H1 (cell line): ENCODE results near the gene PRSS50.

Experiments
- EP300 ChIP-seq, 2 experiments: IDR thresholded peaks; 1 replicate in 1 of 2; 2 replicates in 1 of 2; pipeline ENCODE4 v1.6.1; 2011 to 2012; ENCODE audit warnings: low read depth in 2 of 2, low read length in 2 of 2, mild to moderate bottlenecking in 2 of 2, borderline replicate concordance in 1 of 2, inconsistent platforms in 1 of 2, moderate library complexity in 1 of 2
- JUN ChIP-seq: IDR thresholded peaks from 2 replicates; pipeline ENCODE4 v1.6.1; 2011; ENCODE audit warnings: low read depth, mild to moderate bottlenecking, improper control_type of control experiment, low read length
- POLR2A ChIP-seq, 2 experiments: IDR thresholded peaks; 1 replicate in 1 of 2; 2 replicates in 1 of 2; pipeline ENCODE4 v1.6.1; 2011; ENCODE audit warnings: low read depth in 2 of 2, low read length in 2 of 2, mild to moderate bottlenecking in 2 of 2; ENCODE audit errors: control extremely low read depth in 1 of 2
- TF ChIP-seq, protein P1 (sequence below): IDR thresholded peaks from 2 replicates; pipeline ENCODE4 v1.6.1; 2012; ENCODE audit warnings: inconsistent platforms
- TF ChIP-seq, protein P2 (sequence below), 3 experiments: IDR thresholded peaks; 1 replicate in 2 of 3; 2 replicates in 1 of 3; pipeline versions ENCODE4 v1.5.1 to v1.6.1; 2011; ENCODE audit warnings: low read length in 3 of 3, mild to moderate bottlenecking in 3 of 3, inconsistent platforms in 2 of 3, low read depth in 1 of 3, moderate library complexity in 1 of 3; ENCODE audit not compliant: insufficient read depth in 1 of 3; ENCODE audit errors: control extremely low read depth in 1 of 3

DNA sequence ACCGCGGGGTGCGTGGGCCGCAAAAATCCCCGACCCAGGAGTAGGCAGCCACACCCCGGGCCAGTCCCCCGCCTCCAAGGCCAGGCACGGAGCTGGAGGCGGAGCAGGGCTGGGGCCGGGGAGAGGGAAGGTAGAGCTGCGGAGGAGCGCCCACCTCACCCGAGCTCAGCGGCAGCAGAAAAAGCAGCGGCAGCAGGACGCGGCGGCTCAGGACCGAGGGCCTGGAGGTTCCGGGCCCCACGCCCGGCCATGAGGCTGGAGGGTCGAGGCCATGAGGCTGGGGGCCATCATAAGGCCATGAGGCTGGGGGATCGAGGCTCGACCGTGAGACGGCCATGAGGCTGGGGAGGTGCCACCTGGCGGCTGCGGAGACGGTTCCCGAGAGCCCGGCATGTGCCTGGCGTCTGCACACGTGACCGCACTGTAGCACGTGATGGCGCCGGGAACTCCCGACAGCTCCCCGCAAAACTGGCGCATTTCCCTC, 32.9 kb upstream of the PRSS50 start:
- TF ChIP-seq, protein P1, sequence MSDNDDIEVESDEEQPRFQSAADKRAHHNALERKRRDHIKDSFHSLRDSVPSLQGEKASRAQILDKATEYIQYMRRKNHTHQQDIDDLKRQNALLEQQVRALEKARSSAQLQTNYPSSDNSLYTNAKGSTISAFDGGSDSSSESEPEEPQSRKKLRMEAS = no peak
- TF ChIP-seq, protein P2, sequence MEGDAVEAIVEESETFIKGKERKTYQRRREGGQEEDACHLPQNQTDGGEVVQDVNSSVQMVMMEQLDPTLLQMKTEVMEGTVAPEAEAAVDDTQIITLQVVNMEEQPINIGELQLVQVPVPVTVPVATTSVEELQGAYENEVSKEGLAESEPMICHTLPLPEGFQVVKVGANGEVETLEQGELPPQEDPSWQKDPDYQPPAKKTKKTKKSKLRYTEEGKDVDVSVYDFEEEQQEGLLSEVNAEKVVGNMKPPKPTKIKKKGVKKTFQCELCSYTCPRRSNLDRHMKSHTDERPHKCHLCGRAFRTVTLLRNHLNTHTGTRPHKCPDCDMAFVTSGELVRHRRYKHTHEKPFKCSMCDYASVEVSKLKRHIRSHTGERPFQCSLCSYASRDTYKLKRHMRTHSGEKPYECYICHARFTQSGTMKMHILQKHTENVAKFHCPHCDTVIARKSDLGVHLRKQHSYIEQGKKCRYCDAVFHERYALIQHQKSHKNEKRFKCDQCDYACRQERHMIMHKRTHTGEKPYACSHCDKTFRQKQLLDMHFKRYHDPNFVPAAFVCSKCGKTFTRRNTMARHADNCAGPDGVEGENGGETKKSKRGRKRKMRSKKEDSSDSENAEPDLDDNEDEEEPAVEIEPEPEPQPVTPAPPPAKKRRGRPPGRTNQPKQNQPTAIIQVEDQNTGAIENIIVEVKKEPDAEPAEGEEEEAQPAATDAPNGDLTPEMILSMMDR (IDR thresholded peaks at IDR 0.05; ENCODE audit: control extremely low read depth in 1 of 3, insufficient read depth in 1 of 3, low read depth in 1 of 3, low read length in 3 of 3) = no peak
- TF ChIP-seq EP300 (IDR thresholded peaks at IDR 0.05; ENCODE audit: borderline replicate concordance in 1 of 2, low read depth in 2 of 2, low read length in 2 of 2) = no peak
- TF ChIP-seq JUN = no peak
- TF ChIP-seq POLR2A (IDR thresholded peaks at IDR 0.05; ENCODE audit: control extremely low read depth in 1 of 2, low read depth in 2 of 2, low read length in 2 of 2) = no peak
